22Rv1 (cell line): ENCODE results near the gene RBSN.

Source experiments
- CTCF ChIP-seq: fragments of 450-650 bp; IDR thresholded peaks from 2 replicates; pipeline ENCODE4 v1.5.1; 2017; ENCODE audit warnings: mild to moderate bottlenecking
- ZFX ChIP-seq: fragments of 450-650 bp; IDR thresholded peaks from 2 replicates; pipeline ENCODE4 v1.6.1; 2017; ENCODE audit warnings: antibody characterized with exemption, borderline replicate concordance

DNA sequence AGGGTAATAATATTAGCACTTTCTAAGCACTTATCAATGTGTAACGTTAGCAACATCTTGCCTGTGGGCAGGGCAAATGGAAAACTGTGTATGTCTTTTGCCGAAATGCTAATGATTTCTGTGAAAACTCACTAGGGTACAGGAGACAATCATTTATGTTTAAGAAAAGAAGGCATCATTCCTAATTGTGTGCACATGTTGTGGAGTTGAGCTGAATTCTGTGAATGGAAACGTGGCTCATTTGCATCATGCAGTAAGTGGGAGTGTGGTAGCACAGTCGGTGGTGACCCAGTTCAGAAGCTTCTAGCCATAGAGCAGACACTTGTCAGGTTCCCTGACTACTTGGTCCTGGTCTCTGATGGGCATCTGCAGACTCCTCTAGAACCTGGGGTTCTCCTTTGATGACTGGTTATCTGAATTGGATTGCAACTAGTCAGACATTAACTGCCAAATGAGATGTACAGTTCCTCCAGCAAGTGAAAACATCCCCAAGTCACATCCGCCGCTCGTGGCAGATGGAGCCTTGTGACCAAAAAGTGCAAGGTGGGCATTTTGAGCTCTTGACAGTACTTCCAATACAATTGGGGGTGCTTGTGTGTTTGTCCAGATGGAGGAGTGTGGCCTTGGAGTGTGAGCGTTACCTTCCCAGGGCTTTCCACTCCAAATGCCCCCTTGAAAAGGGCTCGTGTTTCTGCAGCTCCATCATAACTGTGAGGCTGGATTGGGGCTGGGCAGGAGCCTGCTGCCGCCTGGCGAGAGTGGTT, 55.4 kb downstream of the RBSN start:
- TF ChIP-seq CTCF (no peak), ZFX (no peak)
